Glutamatergic neuron (in vitro differentiated cells): ENCODE data around the gene SMPDL3B. TPM values are rescaled to one million over a fixed set of nuclear protein-coding genes. Genes with fewer than 3 reads are reported as not detected.

ENCODE experiments used
- DNase-seq: peaks from one replicate; pipeline ENCODE4 v3.0.0; 2022
- H3K27ac Mint-ChIP-seq: one replicate; pipeline ENCODE4 v1.8.0; 2020; ENCODE audit warnings: mild to moderate bottlenecking, mixed read lengths, inconsistent platforms; ENCODE audit not compliant: unreplicated experiment
- H3K27me3 Mint-ChIP-seq: one replicate; pipeline ENCODE4 v1.8.0; 2020; ENCODE audit warnings: mild to moderate bottlenecking, moderate library complexity, mixed read lengths, inconsistent platforms; ENCODE audit not compliant: unreplicated experiment
- H3K36me3 Mint-ChIP-seq: one replicate; pipeline ENCODE4 v1.8.0; 2020; ENCODE audit warnings: mild to moderate bottlenecking, mixed read lengths, inconsistent platforms; ENCODE audit not compliant: unreplicated experiment
- H3K4me1 Mint-ChIP-seq: one replicate; pipeline ENCODE4 v1.8.0; 2020; ENCODE audit warnings: mild to moderate bottlenecking, low read depth, mixed read lengths, inconsistent platforms; ENCODE audit not compliant: unreplicated experiment
- H3K4me3 Mint-ChIP-seq: one replicate; pipeline ENCODE4 v1.8.0; 2020; ENCODE audit warnings: mild to moderate bottlenecking, mixed read lengths, inconsistent platforms; ENCODE audit not compliant: unreplicated experiment
- H3K9me3 Mint-ChIP-seq: one replicate; pipeline ENCODE4 v1.8.0; 2020; ENCODE audit warnings: mild to moderate bottlenecking, moderate library complexity, mixed read lengths, inconsistent platforms; ENCODE audit not compliant: unreplicated experiment
- CTCF ChIP-seq: fragments of 200-600 bp; sonication (generic); IDR thresholded peaks from one replicate; pipeline ENCODE4 v1.5.0; 2021; ENCODE audit not compliant: partially characterized antibody, unreplicated experiment
- total RNA-seq: library from RNA; stranded (reverse); fragmentation: NEBNext Ultra II Directional; extraction: Animal tissue kit (Norgen Biotek cat#: 25700); gene quantifications from one replicate; pipeline ENCODE4 v1.2.1, GENCODE V29; 2021; ENCODE audit not compliant: unreplicated experiment

Gene SMPDL3B
- total RNA-seq, 1 donor from 2014 or later, result not detected

GRCh38 chr1:27967106-27967883 is 32.5 kb downstream of the SMPDL3B start:
- no peaks in the 10 kb centered on the region for H3K36me3 Mint-ChIP-seq
- H3K9me3 Mint-ChIP-seq, result peaks cover 3% of the 10 kb centered on the region
- H3K27ac Mint-ChIP-seq, result no peak overlapping the region
- no peak for TF ChIP-seq CTCF
- peaks cover 3% of the 10 kb centered on the region for H3K27me3 Mint-ChIP-seq
- H3K4me3 Mint-ChIP-seq, result peak overlapping the region; percentile 6
- peaks cover 54% of the 10 kb centered on the region for H3K4me1 Mint-ChIP-seq
- no peak for DNase-seq

GRCh38 chr1:27967884-27968466 is 33.2 kb downstream of the SMPDL3B start:
- Mint-ChIP-seq H3K9me3 (peaks cover 3% of the 10 kb centered on the region), H3K27ac (no peak overlapping the region), H3K4me3 (peak overlapping the region; percentile 8), H3K36me3 (no peaks in the 10 kb centered on the region), H3K27me3 (peaks cover 3% of the 10 kb centered on the region), H3K4me1 (peaks cover 57% of the 10 kb centered on the region)
- TF ChIP-seq CTCF, result no peak
- DNase-seq, result no peak

- peaks cover 3% of the 10 kb centered on the region for H3K36me3 Mint-ChIP-seq
- TF ChIP-seq CTCF, result no peak
- H3K9me3 Mint-ChIP-seq, result peaks cover 5% of the 10 kb centered on the region
- H3K4me3 Mint-ChIP-seq, result peak overlapping the region; percentile 31
- peaks cover 57% of the 10 kb centered on the region for H3K4me1 Mint-ChIP-seq
- no peak overlapping the region for H3K27ac Mint-ChIP-seq
- peaks cover 3% of the 10 kb centered on the region for H3K27me3 Mint-ChIP-seq
- DNase-seq, result no peak
These were observed 33.9 kb downstream of the SMPDL3B start for GRCh38 chr1:27968692-27969091.

- Mint-ChIP-seq H3K27me3 (peaks cover 3% of the 10 kb centered on the region), H3K4me1 (peaks cover 51% of the 10 kb centered on the region), H3K27ac (peak overlapping the region; percentile 88), H3K36me3 (peaks cover 5% of the 10 kb centered on the region), H3K4me3 (peak overlapping the region; percentile 47), H3K9me3 (peaks cover 4% of the 10 kb centered on the region)
- TF ChIP-seq CTCF, result no peak
- no peak for DNase-seq
These were observed 35.6 kb downstream of the SMPDL3B start for GRCh38 chr1:27970401-27970800.

- H3K27ac Mint-ChIP-seq, result peak overlapping the region; percentile 81
- peak overlapping the region; percentile 59 for H3K4me3 Mint-ChIP-seq
- no peak for TF ChIP-seq CTCF
- peaks cover 43% of the 10 kb centered on the region for H3K4me1 Mint-ChIP-seq
- peaks cover 4% of the 10 kb centered on the region for H3K9me3 Mint-ChIP-seq
- H3K27me3 Mint-ChIP-seq, result peaks cover 3% of the 10 kb centered on the region
- H3K36me3 Mint-ChIP-seq, result peaks cover 5% of the 10 kb centered on the region
- no peak for DNase-seq
These were observed 36.9 kb downstream of the SMPDL3B start for GRCh38 chr1:27971674-27972073.
